GM21390 (cell line): ENCODE measurements around the gene CECR2.

Source experiments
- ATAC-seq: cut with Tn5 transposase; IDR thresholded peaks from one replicate; pipeline ENCODE4 v1.9.1; 2021; ENCODE audit not compliant: unreplicated experiment

Gene CECR2

DNA sequence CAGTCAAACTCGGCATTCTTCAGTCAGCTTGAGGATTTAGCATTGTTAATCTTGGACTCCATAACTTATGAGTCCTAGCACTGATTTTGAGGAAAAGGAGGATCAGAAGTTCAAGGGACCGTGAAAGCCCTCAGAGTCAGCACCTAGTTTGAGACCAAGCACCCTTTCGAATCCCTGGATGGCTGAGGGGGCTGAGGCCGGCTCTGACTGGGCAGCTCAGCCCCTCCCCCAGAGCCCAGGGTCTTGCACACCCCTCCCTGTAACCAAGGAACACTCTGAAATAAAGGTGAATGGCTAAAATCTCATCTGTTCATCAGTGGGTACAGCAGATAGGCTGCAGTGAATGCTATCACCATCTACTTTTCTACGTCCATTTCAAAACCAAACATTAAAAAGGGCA lies 221.3 kb downstream of the CECR2 start:
- ATAC-seq: no peak

- ATAC-seq: no peak
Observed at GRCh38 chr22:17592201-17592600, 222.9 kb downstream of the CECR2 start.

DNA sequence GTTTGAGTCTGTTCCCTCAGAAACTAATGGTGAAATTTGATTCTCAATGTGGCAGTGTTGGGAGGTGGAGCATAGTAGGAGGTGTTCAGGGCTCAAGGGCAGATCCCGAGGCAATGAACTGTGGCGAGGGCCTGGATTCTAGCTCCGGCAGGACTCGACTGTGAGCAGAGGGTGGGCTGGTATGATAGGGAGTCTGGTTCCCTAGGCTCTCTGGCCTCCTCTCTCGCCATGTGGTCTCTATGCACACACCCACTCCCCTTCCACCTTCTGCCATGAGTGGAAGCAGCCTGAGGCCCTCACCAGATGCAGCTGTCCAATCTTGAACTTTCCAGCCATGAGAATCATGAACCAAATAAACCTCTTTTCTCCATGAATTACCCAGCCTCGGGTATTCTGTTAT lies 227.0 kb downstream of the CECR2 start:
- ATAC-seq: no peak

DNA sequence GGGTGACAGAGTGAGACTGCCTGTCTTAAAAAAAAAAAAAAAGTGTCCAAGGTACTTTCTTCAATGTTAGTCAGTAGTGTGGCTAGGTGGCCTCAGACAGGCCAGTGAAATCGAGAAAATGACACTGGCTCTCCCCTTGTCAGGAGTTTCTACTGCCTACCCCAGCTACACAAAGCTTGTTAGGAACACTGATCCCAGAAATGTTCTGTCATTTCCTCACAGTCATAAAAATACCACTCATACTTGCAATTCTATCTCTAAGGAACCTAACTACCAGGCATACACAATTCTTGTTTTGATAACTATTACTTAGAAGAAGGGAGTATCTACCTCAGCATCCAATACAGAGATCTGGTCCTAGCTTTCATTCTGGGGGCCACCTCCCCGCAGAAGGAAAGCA lies 228.0 kb downstream of the CECR2 start:
- ATAC-seq: no peak

DNA sequence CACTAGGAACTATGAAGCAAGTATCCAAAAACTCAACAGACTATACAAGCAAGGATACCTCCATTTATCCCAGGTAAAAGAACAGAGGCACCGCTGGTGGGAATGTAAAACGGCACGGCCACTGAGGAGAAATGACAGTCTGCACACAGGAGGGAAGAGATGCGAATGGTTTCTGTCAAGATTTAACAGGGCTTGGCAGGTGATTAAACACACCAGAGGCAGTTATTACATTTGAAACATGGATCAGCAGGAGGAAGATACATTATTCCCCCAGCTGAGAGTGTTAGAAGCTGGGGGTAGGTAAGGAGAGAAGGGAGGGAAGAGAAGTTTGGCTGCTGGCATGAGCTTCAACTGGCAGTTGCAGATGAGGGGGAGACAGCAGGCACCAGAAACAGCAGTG lies 229.1 kb downstream of the CECR2 start:
- ATAC-seq: no peak

- ATAC-seq: no peak
Observed at GRCh38 chr22:17601031-17601430, 231.8 kb downstream of the CECR2 start.

- no peak for ATAC-seq
Observed at GRCh38 chr22:17603668-17604067, 234.4 kb downstream of the CECR2 start.

DNA sequence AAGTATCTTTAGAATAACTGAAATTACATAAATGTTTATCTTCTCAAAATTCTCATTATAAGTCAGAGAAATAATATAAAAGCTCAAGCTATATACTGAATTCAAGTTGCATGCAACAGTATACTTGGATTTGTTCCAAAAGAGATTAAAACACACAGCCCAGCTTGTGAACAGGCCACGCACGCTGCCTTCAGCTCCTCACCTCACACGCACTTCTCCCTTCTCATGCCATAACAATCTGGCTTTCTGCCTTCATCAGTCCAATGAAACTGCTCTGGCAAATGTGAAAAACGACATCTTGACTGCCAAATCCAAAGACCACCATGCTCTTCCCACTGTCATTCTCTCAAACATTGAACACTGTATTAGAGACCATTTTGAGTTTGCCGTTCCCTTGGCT lies 237.2 kb downstream of the CECR2 start:
- no peak for ATAC-seq
